KOPT-K1 (cell line): ENCODE measurements around the gene GLUL.

Source experiments
- H3K27ac ChIP-seq: fragments of 200-600 bp; sonication (generic); 2 replicates; pipeline ENCODE4 v1.5.1; 2016; ENCODE audit warnings: antibody characterized with exemption, mild to moderate bottlenecking, low read depth, low read length; ENCODE audit not compliant: poor library complexity, severe bottlenecking
- H3K36me3 ChIP-seq: fragments of 200-600 bp; sonication (generic); 2 replicates; pipeline ENCODE4 v1.5.1; 2017; ENCODE audit warnings: antibody characterized with exemption, mild to moderate bottlenecking, low read length, moderate library complexity; ENCODE audit not compliant: insufficient read depth
- H3K9me3 ChIP-seq: fragments of 200-600 bp; sonication (generic); 2 replicates; pipeline ENCODE4 v1.5.1; 2017; ENCODE audit warnings: antibody characterized with exemption, low read length, mild to moderate bottlenecking; ENCODE audit not compliant: insufficient read depth, poor library complexity, severe bottlenecking

Gene GLUL

GRCh38 chr1:182332261-182333060 is 59.1 kb downstream of the GLUL start:
- Histone ChIP-seq H3K9me3 (peaks cover 4% of the 10 kb centered on the region), H3K36me3 (no peaks in the 10 kb centered on the region), H3K27ac (no peak overlapping the region)
